ENCODE measurements around the gene EXOC7. TPM values are rescaled to one million over a fixed set of nuclear protein-coding genes. Genes with fewer than 3 reads are reported as not detected.

EXOC7 gene
- 132 and 137 TPM in 2 replicates for total RNA-seq

GRCh38 chr17:76103274-76104139 is at the start of gene EXOC7:
TSS of gene EXOC7 (minus strand) at chr17:76103787. CDS start at chr17:76103692, 95 bp downstream.
- intact Hi-C loops (cut with micrococcal nuclease): no loop called here

GRCh38 chr17:76153202-76153601 is 49.6 kb upstream of the EXOC7 start:
- intact Hi-C loops (cut with micrococcal nuclease): no loop called here

- intact Hi-C loops (cut with micrococcal nuclease): no loop called here
Measured at GRCh38 chr17:76152591-76152990, 49.0 kb upstream of the EXOC7 start.

GRCh38 chr17:76151896-76152454 is 48.4 kb upstream of the EXOC7 start:
- intact Hi-C loops (cut with micrococcal nuclease): no loop called here

- intact Hi-C loops (cut with micrococcal nuclease): no loop called here
Measured at GRCh38 chr17:76150712-76151622, 47.4 kb upstream of the EXOC7 start.

GRCh38 chr17:76149214-76149613 is 45.6 kb upstream of the EXOC7 start:
- intact Hi-C loops (cut with micrococcal nuclease): no loop called here

- intact Hi-C loops (cut with micrococcal nuclease): no loop called here
Measured at GRCh38 chr17:76148015-76148326, 44.4 kb upstream of the EXOC7 start.

GRCh38 chr17:76147211-76148014 is 43.8 kb upstream of the EXOC7 start:
- intact Hi-C loops (cut with micrococcal nuclease): no loop called here

GRCh38 chr17:76146053-76146851 is 42.7 kb upstream of the EXOC7 start:
- intact Hi-C loops (cut with micrococcal nuclease): no loop called here

GRCh38 chr17:76145231-76146052 is 41.9 kb upstream of the EXOC7 start:
- intact Hi-C loops (cut with micrococcal nuclease): no loop called here

- intact Hi-C loops (cut with micrococcal nuclease): loop anchor here (5.0 kb wide), 2 partner anchors 40 to 125 kb away; partner anchors contain the start of gene UBALD2
Measured at GRCh38 chr17:76142585-76143041, 39.0 kb upstream of the EXOC7 start.

GRCh38 chr17:76142039-76142584 is 38.5 kb upstream of the EXOC7 start:
- intact Hi-C loops (cut with micrococcal nuclease): loop anchor here (5.0 kb wide), 2 partner anchors 40 to 125 kb away; partner anchors contain the start of gene UBALD2

GRCh38 chr17:76141212-76142038 is 37.8 kb upstream of the EXOC7 start, which contains the start of gene FOXJ1:
TSS of gene FOXJ1 (minus strand) at chr17:76141245. CDS start at chr17:76140395, 850 bp downstream.
- intact Hi-C loops (cut with micrococcal nuclease): loop anchor here (5.0 kb wide), 2 partner anchors 41 to 126 kb away; partner anchors contain the start of gene UBALD2

GRCh38 chr17:76140661-76141211 is 37.1 kb upstream of the EXOC7 start:
- intact Hi-C loops (cut with micrococcal nuclease): loop anchor here (5.0 kb wide), 2 partner anchors 42 to 127 kb away; partner anchors contain the start of gene UBALD2

- intact Hi-C loops (cut with micrococcal nuclease): loop anchor here (5.0 kb wide), 2 partner anchors 42 to 127 kb away; partner anchors contain the start of gene UBALD2
Measured at GRCh38 chr17:76139801-76140660, 36.4 kb upstream of the EXOC7 start.

All from T-helper 2 cell treated with Interferon-gamma antibody and Interleukin-4, amounts not matched to agents 100 ng/mL and 5 ng/mL, for 36 hours (primary cell).